SU-DHL-6 (cell line): ENCODE measurements around the gene CLEC1B.

Experiments used
- H2AFZ ChIP-seq: fragments of 200-600 bp; sonication (generic); 2 replicates; pipeline ENCODE4 v1.6.1; 2014; ENCODE audit warnings: low read depth, mild to moderate bottlenecking, moderate library complexity, mixed read lengths, antibody characterized with exemption, low read length; ENCODE audit not compliant: severe bottlenecking
- H3F3A ChIP-seq: fragments of 200-600 bp; shearing (Covaris generic); 2 replicates; pipeline ENCODE4 v1.6.0; 2016; ENCODE audit warnings: antibody characterized with exemption, mild to moderate bottlenecking; ENCODE audit not compliant: insufficient read depth
- H3K27ac ChIP-seq: fragments of 200-600 bp; sonication (generic); 2 replicates; pipeline ENCODE4 v1.5.1; 2016; ENCODE audit warnings: low read depth, mild to moderate bottlenecking, low read length, moderate library complexity, mixed read lengths
- H3K27me3 ChIP-seq: fragments of 200-600 bp; sonication (generic), shearing (Covaris generic); 2 replicates; pipeline ENCODE4 v1.6.0; 2014; ENCODE audit warnings: mild to moderate bottlenecking, low read length
- H3K36me3 ChIP-seq: fragments of 200-600 bp; sonication (generic); 2 replicates; pipeline ENCODE4 v1.6.1; 2014; ENCODE audit warnings: mild to moderate bottlenecking, low read length, mixed read lengths
- H3K4me2 ChIP-seq: fragments of 300-600, 200-600 bp; shearing (Covaris generic), sonication (generic); 2 replicates; pipeline ENCODE4 v1.6.0; 2014; ENCODE audit warnings: low read length, low read depth, mild to moderate bottlenecking; ENCODE audit not compliant: poor library complexity, severe bottlenecking
- H3K4me3 ChIP-seq: fragments of 200-600 bp; sonication (generic); 2 replicates; pipeline ENCODE4 v1.5.1; 2014; ENCODE audit warnings: antibody characterized with exemption, low read length, mild to moderate bottlenecking, mixed read lengths; ENCODE audit not compliant: insufficient read depth, poor library complexity, severe bottlenecking
- H3K79me2 ChIP-seq: fragments of 200-600 bp; sonication (generic); 2 replicates; pipeline ENCODE4 v1.6.1; 2014; ENCODE audit warnings: mild to moderate bottlenecking, low read length, moderate library complexity; ENCODE audit not compliant: insufficient read depth
- H3K9ac ChIP-seq: fragments of 200-600 bp; sonication (generic); 2 replicates; pipeline ENCODE4 v1.7.0; 2014; ENCODE audit warnings: mild to moderate bottlenecking, low read length
- H3K9me2 ChIP-seq: fragments of 200-600 bp; sonication (generic); replicated peaks from 2 replicates; pipeline ENCODE4 v1.6.1; 2014; ENCODE audit warnings: low read length; ENCODE audit not compliant: insufficient read depth
- H3K9me3 ChIP-seq: fragments of 200-600 bp; sonication (generic); 2 replicates; pipeline ENCODE4 v1.6.1; 2014; ENCODE audit warnings: low read length, mixed read lengths; ENCODE audit not compliant: insufficient read depth
- H4K20me1 ChIP-seq: fragments of 200-600 bp; sonication (generic); 2 replicates; pipeline ENCODE4 v1.6.1; 2014; ENCODE audit warnings: low read depth, mild to moderate bottlenecking, antibody characterized with exemption, low read length, moderate library complexity, mixed read lengths
- CTCF ChIP-seq: fragments of 200-600 bp; sonication (generic); IDR thresholded peaks from one replicate; pipeline ENCODE4 v1.5.1; 2017; ENCODE audit warnings: antibody characterized with exemption, mild to moderate bottlenecking, low read length, moderate library complexity; ENCODE audit not compliant: insufficient read depth, poor library complexity, severe bottlenecking
- EZH2phosphoT487 ChIP-seq: fragments of 200-600 bp; sonication (generic), shearing (Covaris generic); conservative IDR thresholded peaks from 2 replicates; pipeline ENCODE4 v1.6.1; 2018; ENCODE audit warnings: mild to moderate bottlenecking, antibody characterized with exemption, low read length, moderate library complexity, mixed read lengths

CLEC1B gene

GRCh38 chr12:10025236-10025635 lies 26.3 kb upstream of the CLEC1B start:
- no peak overlapping the region for H3K27ac ChIP-seq
- H2AFZ ChIP-seq = no peak overlapping the region
- no peaks in the 10 kb centered on the region for H3K9me2 ChIP-seq
- H3K4me2 ChIP-seq = no peak overlapping the region
- no peaks in the 10 kb centered on the region for H4K20me1 ChIP-seq
- no peaks in the 10 kb centered on the region for H3F3A ChIP-seq
- no peaks in the 10 kb centered on the region for H3K79me2 ChIP-seq
- H3K27me3 ChIP-seq = no peaks in the 10 kb centered on the region
- no peaks in the 10 kb centered on the region for H3K9me3 ChIP-seq
- no peaks in the 10 kb centered on the region for H3K36me3 ChIP-seq
- H3K4me3 ChIP-seq = no peak overlapping the region
- TF ChIP-seq CTCF = no peak
- TF ChIP-seq EZH2phosphoT487 = no peak
- no peak overlapping the region for H3K9ac ChIP-seq

GRCh38 chr12:10021342-10021741 lies 22.4 kb upstream of the CLEC1B start:
- H4K20me1 ChIP-seq = no peaks in the 10 kb centered on the region
- TF ChIP-seq CTCF (no peak), EZH2phosphoT487 (no peak)
- no peaks in the 10 kb centered on the region for H3K9me3 ChIP-seq
- H3K4me3 ChIP-seq = no peak overlapping the region
- no peak overlapping the region for H3K27ac ChIP-seq
- no peaks in the 10 kb centered on the region for H3K27me3 ChIP-seq
- H3K4me2 ChIP-seq = no peak overlapping the region
- H3K79me2 ChIP-seq = no peaks in the 10 kb centered on the region
- no peaks in the 10 kb centered on the region for H3K36me3 ChIP-seq
- no peak overlapping the region for H2AFZ ChIP-seq
- H3K9me2 ChIP-seq = no peaks in the 10 kb centered on the region
- H3F3A ChIP-seq = no peaks in the 10 kb centered on the region
- no peak overlapping the region for H3K9ac ChIP-seq

- no peak overlapping the region for H3K27ac ChIP-seq
- H3K4me3 ChIP-seq = no peak overlapping the region
- no peaks in the 10 kb centered on the region for H3K9me2 ChIP-seq
- no peak overlapping the region for H3K9ac ChIP-seq
- no peaks in the 10 kb centered on the region for H4K20me1 ChIP-seq
- H3K4me2 ChIP-seq = no peak overlapping the region
- no peaks in the 10 kb centered on the region for H3K79me2 ChIP-seq
- H3F3A ChIP-seq = no peaks in the 10 kb centered on the region
- no peaks in the 10 kb centered on the region for H3K36me3 ChIP-seq
- no peak for TF ChIP-seq EZH2phosphoT487
- TF ChIP-seq CTCF = no peak
- no peaks in the 10 kb centered on the region for H3K9me3 ChIP-seq
- no peaks in the 10 kb centered on the region for H3K27me3 ChIP-seq
- no peak overlapping the region for H2AFZ ChIP-seq
These were observed 19.5 kb upstream of the CLEC1B start for GRCh38 chr12:10018386-10018785.
